Neural cell (in vitro differentiated cells): ENCODE results near the gene TYW1. TPM values are rescaled to one million over a fixed set of nuclear protein-coding genes. Genes with fewer than 3 reads are reported as not detected.
"Not testable (repeated sequence)": the region's sequence is repeated elsewhere in the genome, so short reads cannot be mapped to it uniquely, and the experiment has no call there.

Source experiments
- H2AFZ ChIP-seq: fragments of 200-600, 300-800 bp; sonication (generic), shearing (Covaris generic); 2 replicates; pipeline ENCODE4 v1.6.0; 2014; ENCODE audit warnings: low read depth, mild to moderate bottlenecking, antibody characterized with exemption, low read length, moderate library complexity
- H3F3A ChIP-seq: fragments of 200-600 bp; shearing (Covaris generic); 2 replicates; pipeline ENCODE4 v1.6.1; 2016; ENCODE audit warnings: mild to moderate bottlenecking, moderate library complexity, mixed read lengths, antibody characterized with exemption, low read length; ENCODE audit not compliant: insufficient read depth, poor library complexity, severe bottlenecking
- H3K27ac ChIP-seq: fragments of 200-600, 300-800 bp; sonication (generic), shearing (Covaris generic); 2 replicates; pipeline ENCODE4 v1.5.1; 2014; ENCODE audit warnings: mild to moderate bottlenecking, low read length, moderate library complexity
- H3K27me3 ChIP-seq: fragments of 300-800, 200-600 bp; sonication (generic), shearing (Covaris generic); 2 replicates; pipeline ENCODE4 v1.6.0; 2014; ENCODE audit warnings: mild to moderate bottlenecking, low read depth, low read length, moderate library complexity; ENCODE audit not compliant: insufficient read depth
- H3K36me3 ChIP-seq: fragments of 300-800, 200-600 bp; sonication (generic), shearing (Covaris generic); 2 replicates; pipeline ENCODE4 v1.5.1; 2014; ENCODE audit warnings: mild to moderate bottlenecking, antibody characterized with exemption, low read length, moderate library complexity; ENCODE audit not compliant: insufficient read depth
- H3K4me2 ChIP-seq: fragments of 300-800, 200-600 bp; sonication (generic), shearing (Covaris generic); 2 replicates; pipeline ENCODE4 v1.6.0; 2014; ENCODE audit warnings: mild to moderate bottlenecking, low read length
- H3K4me3 ChIP-seq: fragments of 300-800, 200-600 bp; sonication (generic), shearing (Covaris generic); 2 replicates; pipeline ENCODE4 v1.5.1; 2014; ENCODE audit warnings: mild to moderate bottlenecking, low read length, moderate library complexity
- H3K79me2 ChIP-seq: fragments of 200-600 bp; shearing (Covaris generic); replicated peaks from 2 replicates; pipeline ENCODE4 v1.6.0; 2014; ENCODE audit warnings: mild to moderate bottlenecking, low read length, moderate library complexity; ENCODE audit not compliant: insufficient read depth
- H3K9ac ChIP-seq: fragments of 300-800, 200-600 bp; sonication (generic), shearing (Covaris generic); 2 replicates; pipeline ENCODE4 v1.6.1; 2016; ENCODE audit warnings: mild to moderate bottlenecking, low read length, mixed read lengths
- H3K9me2 ChIP-seq: fragments of 200-600 bp; shearing (Covaris generic); 2 replicates; pipeline ENCODE4 v1.6.1; 2016; ENCODE audit warnings: mild to moderate bottlenecking, low read length, mixed read lengths; ENCODE audit not compliant: insufficient read depth
- H3K9me3 ChIP-seq: fragments of 200-600, 300-800 bp; sonication (generic), shearing (Covaris generic); 2 replicates; pipeline ENCODE4 v1.6.1; 2016; ENCODE audit warnings: mild to moderate bottlenecking, mixed run types, low read length, moderate library complexity, mixed read lengths
- H4K20me1 ChIP-seq: fragments of 200-600 bp; shearing (Covaris generic); 2 replicates; pipeline ENCODE4 v1.6.1; 2016; ENCODE audit warnings: mild to moderate bottlenecking, mixed run types; ENCODE audit not compliant: insufficient read depth
- EP300 ChIP-seq: fragments of 450-650 bp; conservative IDR thresholded peaks from 2 replicates; pipeline ENCODE4 v1.6.1; 2014; ENCODE audit warnings: antibody characterized with exemption, mild to moderate bottlenecking, moderate library complexity; ENCODE audit not compliant: poor library complexity, severe bottlenecking
- EZH2 ChIP-seq: fragments of 200-600, 300-800 bp; shearing (Covaris generic), sonication (generic); IDR thresholded peaks from 2 replicates; pipeline ENCODE4 v1.6.1; 2014; ENCODE audit warnings: antibody characterized with exemption, low read length, borderline replicate concordance, mild to moderate bottlenecking; ENCODE audit not compliant: insufficient read depth, poor library complexity, severe bottlenecking
- MXI1 ChIP-seq: fragments of 450-650 bp; conservative IDR thresholded peaks from 2 replicates; pipeline ENCODE4 v1.6.1; 2014; ENCODE audit warnings: antibody characterized with exemption, mild to moderate bottlenecking; ENCODE audit not compliant: poor library complexity, severe bottlenecking
- polyA plus RNA-seq: library from polyadenylated mRNA; depleted of rRNA; stranded (reverse); fragments of >200 nt; gene quantifications from 2 replicates; pipeline ENCODE4 v1.2.3, GENCODE V29; 2014
- TF ChIP-seq, protein P1 (sequence below): IDR thresholded peaks from 2 replicates; pipeline ENCODE4 v1.6.1; 2012; ENCODE audit warnings: borderline replicate concordance
- TF ChIP-seq, protein P2 (sequence below): fragments of 450-650 bp; IDR thresholded peaks from 2 replicates; pipeline ENCODE4 v1.5.1; 2014; ENCODE audit warnings: antibody characterized with exemption, mild to moderate bottlenecking, moderate library complexity; ENCODE audit not compliant: poor library complexity, severe bottlenecking

The TYW1 gene
- polyA plus RNA-seq, 1 donor from 2014 or later: 14.9 TPM

DNA sequence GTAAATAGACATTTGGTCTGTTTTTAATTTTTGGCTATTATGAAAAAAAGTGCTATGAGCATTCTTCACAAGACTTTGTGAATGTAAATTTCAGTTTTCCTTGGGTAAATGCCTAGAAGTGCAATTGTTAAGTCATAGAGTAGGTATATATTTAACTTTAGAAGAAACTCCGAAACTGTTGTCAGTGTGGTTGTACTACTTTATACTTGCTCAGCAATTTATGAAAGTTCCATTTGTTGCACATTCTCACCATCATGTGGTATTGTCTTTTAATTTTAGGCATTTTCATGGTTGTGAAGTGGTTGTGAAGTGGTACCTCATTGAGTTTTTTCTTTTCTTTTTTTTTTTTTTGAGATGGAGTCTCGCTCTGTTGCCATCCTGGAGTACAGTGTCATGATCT is 60.0 kb downstream of the TYW1 start:
- no peaks in the 10 kb centered on the region for H3K9me3 ChIP-seq
- H3K27ac ChIP-seq: no peak overlapping the region
- H3F3A ChIP-seq: no peaks in the 10 kb centered on the region
- no peaks in the 10 kb centered on the region for H3K9me2 ChIP-seq
- TF ChIP-seq EP300: no peak
- TF ChIP-seq, protein P1, sequence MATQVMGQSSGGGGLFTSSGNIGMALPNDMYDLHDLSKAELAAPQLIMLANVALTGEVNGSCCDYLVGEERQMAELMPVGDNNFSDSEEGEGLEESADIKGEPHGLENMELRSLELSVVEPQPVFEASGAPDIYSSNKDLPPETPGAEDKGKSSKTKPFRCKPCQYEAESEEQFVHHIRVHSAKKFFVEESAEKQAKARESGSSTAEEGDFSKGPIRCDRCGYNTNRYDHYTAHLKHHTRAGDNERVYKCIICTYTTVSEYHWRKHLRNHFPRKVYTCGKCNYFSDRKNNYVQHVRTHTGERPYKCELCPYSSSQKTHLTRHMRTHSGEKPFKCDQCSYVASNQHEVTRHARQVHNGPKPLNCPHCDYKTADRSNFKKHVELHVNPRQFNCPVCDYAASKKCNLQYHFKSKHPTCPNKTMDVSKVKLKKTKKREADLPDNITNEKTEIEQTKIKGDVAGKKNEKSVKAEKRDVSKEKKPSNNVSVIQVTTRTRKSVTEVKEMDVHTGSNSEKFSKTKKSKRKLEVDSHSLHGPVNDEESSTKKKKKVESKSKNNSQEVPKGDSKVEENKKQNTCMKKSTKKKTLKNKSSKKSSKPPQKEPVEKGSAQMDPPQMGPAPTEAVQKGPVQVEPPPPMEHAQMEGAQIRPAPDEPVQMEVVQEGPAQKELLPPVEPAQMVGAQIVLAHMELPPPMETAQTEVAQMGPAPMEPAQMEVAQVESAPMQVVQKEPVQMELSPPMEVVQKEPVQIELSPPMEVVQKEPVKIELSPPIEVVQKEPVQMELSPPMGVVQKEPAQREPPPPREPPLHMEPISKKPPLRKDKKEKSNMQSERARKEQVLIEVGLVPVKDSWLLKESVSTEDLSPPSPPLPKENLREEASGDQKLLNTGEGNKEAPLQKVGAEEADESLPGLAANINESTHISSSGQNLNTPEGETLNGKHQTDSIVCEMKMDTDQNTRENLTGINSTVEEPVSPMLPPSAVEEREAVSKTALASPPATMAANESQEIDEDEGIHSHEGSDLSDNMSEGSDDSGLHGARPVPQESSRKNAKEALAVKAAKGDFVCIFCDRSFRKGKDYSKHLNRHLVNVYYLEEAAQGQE: no peak
- no peak for TF ChIP-seq MXI1
- TF ChIP-seq EZH2: no peak
- TF ChIP-seq, protein P2, sequence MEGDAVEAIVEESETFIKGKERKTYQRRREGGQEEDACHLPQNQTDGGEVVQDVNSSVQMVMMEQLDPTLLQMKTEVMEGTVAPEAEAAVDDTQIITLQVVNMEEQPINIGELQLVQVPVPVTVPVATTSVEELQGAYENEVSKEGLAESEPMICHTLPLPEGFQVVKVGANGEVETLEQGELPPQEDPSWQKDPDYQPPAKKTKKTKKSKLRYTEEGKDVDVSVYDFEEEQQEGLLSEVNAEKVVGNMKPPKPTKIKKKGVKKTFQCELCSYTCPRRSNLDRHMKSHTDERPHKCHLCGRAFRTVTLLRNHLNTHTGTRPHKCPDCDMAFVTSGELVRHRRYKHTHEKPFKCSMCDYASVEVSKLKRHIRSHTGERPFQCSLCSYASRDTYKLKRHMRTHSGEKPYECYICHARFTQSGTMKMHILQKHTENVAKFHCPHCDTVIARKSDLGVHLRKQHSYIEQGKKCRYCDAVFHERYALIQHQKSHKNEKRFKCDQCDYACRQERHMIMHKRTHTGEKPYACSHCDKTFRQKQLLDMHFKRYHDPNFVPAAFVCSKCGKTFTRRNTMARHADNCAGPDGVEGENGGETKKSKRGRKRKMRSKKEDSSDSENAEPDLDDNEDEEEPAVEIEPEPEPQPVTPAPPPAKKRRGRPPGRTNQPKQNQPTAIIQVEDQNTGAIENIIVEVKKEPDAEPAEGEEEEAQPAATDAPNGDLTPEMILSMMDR: no peak
- H3K4me2 ChIP-seq: no peak overlapping the region
- H3K9ac ChIP-seq: no peak overlapping the region
- no peaks in the 10 kb centered on the region for H3K79me2 ChIP-seq
- H3K36me3 ChIP-seq: no peaks in the 10 kb centered on the region
- no peak overlapping the region for H3K4me3 ChIP-seq
- H4K20me1 ChIP-seq: no peaks in the 10 kb centered on the region
- no peaks in the 10 kb centered on the region for H3K27me3 ChIP-seq
- no peak overlapping the region for H2AFZ ChIP-seq

- H3K9me2 ChIP-seq, H3K27ac ChIP-seq, H3K4me2 ChIP-seq, H3K9ac ChIP-seq, H2AFZ ChIP-seq, H3K4me3 ChIP-seq, H3K36me3 ChIP-seq, H3K9me3 ChIP-seq, H3F3A ChIP-seq, H3K79me2 ChIP-seq, H4K20me1 ChIP-seq, H3K27me3 ChIP-seq: not testable (repeated sequence)
Observed at GRCh38 chr7:67061321-67061720, 64.7 kb downstream of the TYW1 start.

DNA sequence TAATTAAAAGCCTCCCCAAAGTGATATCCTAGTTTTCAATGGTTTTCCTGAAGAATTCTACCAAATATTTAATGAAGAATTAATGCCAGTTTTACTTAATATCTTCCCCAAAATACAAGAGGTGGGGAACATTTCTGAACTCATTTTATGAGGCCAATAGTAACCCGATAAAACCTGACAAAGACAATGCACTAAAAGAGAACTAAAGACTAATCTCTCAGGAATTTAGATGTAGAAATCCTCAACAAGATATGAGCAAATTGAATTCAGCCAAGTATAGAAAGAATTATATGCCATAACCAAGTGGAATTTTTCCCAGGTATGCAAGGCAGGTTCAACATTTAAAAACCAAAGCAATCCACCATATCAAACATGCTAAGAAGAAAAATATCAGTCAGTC is 66.2 kb downstream of the TYW1 start:
- not testable (repeated sequence) for H3K4me3 ChIP-seq, H3K4me2 ChIP-seq, H3K9me3 ChIP-seq, H2AFZ ChIP-seq, H3K9me2 ChIP-seq, H4K20me1 ChIP-seq, H3K36me3 ChIP-seq, H3K9ac ChIP-seq, H3K27ac ChIP-seq, H3K79me2 ChIP-seq, H3F3A ChIP-seq, H3K27me3 ChIP-seq

DNA sequence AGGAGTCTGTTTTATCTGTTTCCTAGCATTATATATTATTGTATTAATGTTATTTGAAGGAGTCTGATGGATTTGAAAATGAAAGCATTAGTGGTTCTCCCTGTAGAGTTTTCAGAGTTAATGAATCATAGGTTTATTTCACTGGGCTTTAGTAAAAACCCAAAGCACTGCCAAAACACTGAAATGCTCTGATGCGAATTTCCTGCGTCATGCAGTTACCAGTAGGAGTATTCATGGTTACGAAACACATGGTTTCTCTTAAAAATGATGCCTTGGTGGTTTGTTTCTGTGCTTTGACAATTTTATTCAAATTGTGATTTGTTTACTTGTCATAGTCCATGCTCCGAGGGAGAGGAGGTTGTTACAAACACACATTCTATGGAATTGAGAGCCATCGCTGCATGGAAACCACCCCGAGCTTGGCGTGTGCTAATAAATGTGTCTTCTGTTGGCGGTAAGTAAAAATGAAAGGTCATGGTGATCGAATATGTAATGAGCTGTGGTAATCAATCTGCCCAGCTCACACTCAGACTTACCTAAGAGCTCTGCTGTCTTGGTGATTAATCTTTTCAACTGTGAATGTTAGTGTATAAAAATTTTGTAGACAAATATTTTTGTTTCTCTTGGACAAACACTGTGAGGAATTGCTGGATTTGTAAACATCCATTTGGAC is 70.5 kb downstream of the TYW1 start:
- H3K4me3 ChIP-seq, H3F3A ChIP-seq, H3K27ac ChIP-seq: not testable (repeated sequence)

GRCh38 chr7:67076120-67076519 is 79.5 kb downstream of the TYW1 start:
- H3K27me3 ChIP-seq, H3K9ac ChIP-seq, H3K36me3 ChIP-seq, H3K4me2 ChIP-seq, H3F3A ChIP-seq, H2AFZ ChIP-seq, H3K4me3 ChIP-seq, H3K27ac ChIP-seq, H3K9me3 ChIP-seq, H3K9me2 ChIP-seq, H3K79me2 ChIP-seq, H4K20me1 ChIP-seq: not testable (repeated sequence)

More for the DNA sequence above, 70.5 kb downstream of the TYW1 start:
- H3K9me3 ChIP-seq, H2AFZ ChIP-seq, H3K27me3 ChIP-seq, H3K9me2 ChIP-seq, H3K36me3 ChIP-seq, H3K9ac ChIP-seq, H3K4me2 ChIP-seq, H4K20me1 ChIP-seq, H3K79me2 ChIP-seq: not testable (repeated sequence)
